GM23248 (cell line): Measurements from ENCODE around the gene AHI1. TPM values are rescaled to one million over a fixed set of nuclear protein-coding genes. Genes with fewer than 3 reads are reported as not detected.

Source experiments
- DNase-seq: peaks from one replicate; pipeline ENCODE4 v3.0.0-alpha.2; 2015
- H2AFZ ChIP-seq: fragments of 200-600 bp; sonication (generic); 2 replicates; pipeline ENCODE4 v1.6.1; 2016; ENCODE audit warnings: antibody characterized with exemption
- H3F3A ChIP-seq: fragments of 200-600 bp; sonication (generic); 2 replicates; pipeline ENCODE4 v1.6.1; 2016; ENCODE audit warnings: mild to moderate bottlenecking, antibody characterized with exemption, mixed run types; ENCODE audit not compliant: insufficient read depth
- H3K27ac ChIP-seq: fragments of 200-600 bp; sonication (generic); 2 replicates; pipeline ENCODE4 v1.5.1; 2016; ENCODE audit warnings: mild to moderate bottlenecking
- H3K27me3 ChIP-seq: fragments of 200-600 bp; sonication (generic); replicated peaks from 2 replicates; pipeline ENCODE4 v1.6.1; 2016; ENCODE audit warnings: mild to moderate bottlenecking; ENCODE audit not compliant: insufficient read depth
- H3K36me3 ChIP-seq: fragments of 200-600 bp; sonication (generic); 2 replicates; pipeline ENCODE4 v1.6.1; 2016; ENCODE audit warnings: low read depth, mild to moderate bottlenecking
- H3K4me1 ChIP-seq: fragments of 200-600 bp; sonication (generic); 2 replicates; pipeline ENCODE4 v1.6.1; 2016; ENCODE audit warnings: mild to moderate bottlenecking; ENCODE audit not compliant: insufficient read depth
- H3K4me2 ChIP-seq: fragments of 200-600 bp; sonication (generic); one replicate; pipeline ENCODE4 v1.6.1; 2016; ENCODE audit warnings: mild to moderate bottlenecking; ENCODE audit not compliant: unreplicated experiment
- H3K4me3 ChIP-seq: fragments of 200-600 bp; sonication (generic); 2 replicates; pipeline ENCODE4 v1.5.1; 2016; ENCODE audit warnings: mild to moderate bottlenecking
- H3K79me2 ChIP-seq: fragments of 200-600 bp; sonication (generic); 2 replicates; pipeline ENCODE4 v1.6.1; 2016; ENCODE audit warnings: mild to moderate bottlenecking; ENCODE audit not compliant: insufficient read depth
- H3K9ac ChIP-seq: fragments of 200-600 bp; sonication (generic); 2 replicates; pipeline ENCODE4 v1.6.1; 2016; ENCODE audit warnings: mild to moderate bottlenecking
- H3K9me2 ChIP-seq: fragments of 200-600 bp; sonication (generic); 2 replicates; pipeline ENCODE4 v1.6.1; 2016; ENCODE audit warnings: mixed run types, mild to moderate bottlenecking, moderate library complexity; ENCODE audit not compliant: insufficient read depth
- H3K9me3 ChIP-seq: fragments of 200-600 bp; sonication (generic); one replicate; pipeline ENCODE4 v1.6.1; 2017; ENCODE audit warnings: low read depth
- H4K20me1 ChIP-seq: fragments of 200-600 bp; sonication (generic); 2 replicates; pipeline ENCODE4 v1.6.0; 2016; ENCODE audit not compliant: insufficient read depth
- EZH2 ChIP-seq: fragments of 200-600 bp; sonication (generic); IDR thresholded peaks from 2 replicates; pipeline ENCODE4 v1.6.1; 2018; ENCODE audit warnings: antibody characterized with exemption, mild to moderate bottlenecking; ENCODE audit not compliant: insufficient read depth, poor library complexity, severe bottlenecking
- EZH2phosphoT487 ChIP-seq: fragments of 200-600 bp; sonication (generic); IDR thresholded peaks from 2 replicates; pipeline ENCODE4 v1.6.1; 2018; ENCODE audit warnings: antibody characterized with exemption, moderate library complexity, mild to moderate bottlenecking, low read depth; ENCODE audit not compliant: insufficient read depth
- WGBS, 2 experiments: methylation state at CpG; one replicate each; pipeline ENCODE4 v1.1.6; 2015 to 2017; ENCODE audit warnings: low lambda C conversion rate in 2 of 2, low coverage in 1 of 2; ENCODE audit errors: missing lambda C conversion rate in 2 of 2; 5-methylcytosine and 5-hydroxymethylcytosine counted together
- in situ Hi-C: fragments of 300-500 bp; cut with MboI; formaldehyde crosslinking; loops from 2 replicates; pipeline ENCODE4 v1.15.0; 2020
- polyA plus RNA-seq: library from polyadenylated mRNA; unstranded; fragments of >200 nt; fragmentation: Nextera tagmentation; extraction: Ambion mirVana; gene quantifications from 2 replicates; pipeline ENCODE4 v1.2.1, GENCODE V29; 2016
- total RNA-seq: library from RNA; depleted of rRNA; stranded (reverse); fragments of >200 nt; shearing (Covaris generic); gene quantifications from 2 replicates; pipeline ENCODE4 v1.2.3, GENCODE V29; 2014

Gene AHI1
- total and polyA plus RNA-seq, 2 experiments from 2014 or later, result 11.1 to 25.9 TPM

GRCh38 chr6:135519348-135519747 lies 21.8 kb upstream of the AHI1 start:
- no peaks in the 10 kb centered on the region for H3F3A ChIP-seq
- TF ChIP-seq EZH2 (no peak), EZH2phosphoT487 (no peak)
- no peak overlapping the region for H3K4me3 ChIP-seq
- H3K27me3 ChIP-seq, result no peaks in the 10 kb centered on the region
- no peak overlapping the region for H3K4me2 ChIP-seq
- no peak overlapping the region for H3K27ac ChIP-seq
- no peaks in the 10 kb centered on the region for H3K9me2 ChIP-seq
- DNase-seq, result no peak
- H3K4me1 ChIP-seq, result 0 out of 2 replicates have a peak, but pooled peaks cover 3% of the 10 kb centered on the region
- no peaks in the 10 kb centered on the region for H3K9me3 ChIP-seq
- no peak overlapping the region for H2AFZ ChIP-seq
- no peaks in the 10 kb centered on the region for H3K79me2 ChIP-seq
- H4K20me1 ChIP-seq, result no peaks in the 10 kb centered on the region
- in situ Hi-C loops, result loop anchor here (25.0 kb wide), 1 partner anchor 1018 kb away; no protein-coding TSS in a partner anchor
- no peaks in the 10 kb centered on the region for H3K36me3 ChIP-seq
- H3K9ac ChIP-seq, result no peak overlapping the region

GRCh38 chr6:135517527-135517926 lies 20.0 kb upstream of the AHI1 start:
- no peak overlapping the region for H2AFZ ChIP-seq
- H3K9me3 ChIP-seq, result no peaks in the 10 kb centered on the region
- no peak overlapping the region for H3K27ac ChIP-seq
- no peaks in the 10 kb centered on the region for H3K79me2 ChIP-seq
- H3K9ac ChIP-seq, result no peak overlapping the region
- H3K9me2 ChIP-seq, result no peaks in the 10 kb centered on the region
- 0 out of 2 replicates have a peak, but pooled peaks cover 3% of the 10 kb centered on the region for H3K4me1 ChIP-seq
- no peak overlapping the region for H3K4me2 ChIP-seq
- H3K27me3 ChIP-seq, result no peaks in the 10 kb centered on the region
- no peak overlapping the region for H3K4me3 ChIP-seq
- DNase-seq, result no peak
- no peaks in the 10 kb centered on the region for H3F3A ChIP-seq
- in situ Hi-C loops, result loop anchor here (25.0 kb wide), 1 partner anchor 1020 kb away; no protein-coding TSS in a partner anchor
- TF ChIP-seq EZH2phosphoT487 (no peak), EZH2 (no peak)
- H4K20me1 ChIP-seq, result no peaks in the 10 kb centered on the region
- no peaks in the 10 kb centered on the region for H3K36me3 ChIP-seq
- 98 to 99% methylated on average over 2 of the region's 2 CpGs for WGBS, 2 experiments

DNA sequence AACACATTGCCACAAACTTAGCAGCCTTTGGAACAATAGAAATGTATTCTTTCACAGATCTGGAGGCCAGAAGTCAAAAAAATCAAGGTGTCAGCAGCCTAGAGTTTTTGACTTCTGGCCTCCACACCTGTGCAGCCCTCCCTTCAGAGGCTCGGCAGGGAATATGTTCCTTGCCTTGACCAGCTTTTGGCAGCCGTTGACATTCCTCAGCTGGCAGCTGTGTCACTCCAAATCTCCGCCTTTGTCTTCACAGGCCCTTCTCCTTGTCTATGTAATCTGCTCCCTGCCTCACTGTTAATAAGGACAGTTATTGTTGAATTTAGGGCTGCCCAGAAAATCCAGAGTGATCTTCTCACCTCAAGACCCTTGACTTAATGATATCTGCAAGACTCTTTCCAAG lies 17.2 kb upstream of the AHI1 start:
- in situ Hi-C loops, result loop anchor here (25.0 kb wide), 1 partner anchor 1023 kb away; no protein-coding TSS in a partner anchor
- no peak overlapping the region for H2AFZ ChIP-seq
- H3K79me2 ChIP-seq, result no peaks in the 10 kb centered on the region
- no peak overlapping the region for H3K4me2 ChIP-seq
- WGBS, 2 experiments, result 68 to 81% methylated on average over 3 of the region's 3 CpGs
- no peak overlapping the region for H3K4me3 ChIP-seq
- TF ChIP-seq EZH2phosphoT487 (no peak), EZH2 (no peak)
- no peak overlapping the region for H3K9ac ChIP-seq
- no peaks in the 10 kb centered on the region for H3F3A ChIP-seq
- no peak overlapping the region for H3K27ac ChIP-seq
- no peaks in the 10 kb centered on the region for H3K9me3 ChIP-seq
- H3K4me1 ChIP-seq, result no peaks in the 10 kb centered on the region
- H3K9me2 ChIP-seq, result no peaks in the 10 kb centered on the region
- no peak for DNase-seq
- no peaks in the 10 kb centered on the region for H3K36me3 ChIP-seq
- H3K27me3 ChIP-seq, result no peaks in the 10 kb centered on the region
- H4K20me1 ChIP-seq, result no peaks in the 10 kb centered on the region

- DNase-seq, result peak; percentile 73
- no peaks in the 10 kb centered on the region for H3K9me3 ChIP-seq
- 72 to 75% methylated on average over 4 of the region's 4 CpGs for WGBS, 2 experiments
- H3K4me3 ChIP-seq, result no peak overlapping the region
- H3K79me2 ChIP-seq, result no peaks in the 10 kb centered on the region
- H3F3A ChIP-seq, result no peaks in the 10 kb centered on the region
- H3K4me1 ChIP-seq, result no peaks in the 10 kb centered on the region
- no peak overlapping the region for H2AFZ ChIP-seq
- no peaks in the 10 kb centered on the region for H3K36me3 ChIP-seq
- no peak overlapping the region for H3K27ac ChIP-seq
- H3K9ac ChIP-seq, result no peak overlapping the region
- in situ Hi-C loops, result loop anchor here (25.0 kb wide), 1 partner anchor 1031 kb away; no protein-coding TSS in a partner anchor
- H3K4me2 ChIP-seq, result no peak overlapping the region
- TF ChIP-seq EZH2, result no peak
- no peak for TF ChIP-seq EZH2phosphoT487
- H3K9me2 ChIP-seq, result no peaks in the 10 kb centered on the region
- no peaks in the 10 kb centered on the region for H3K27me3 ChIP-seq
- H4K20me1 ChIP-seq, result no peaks in the 10 kb centered on the region
Measured at GRCh38 chr6:135506270-135506997, 8.9 kb upstream of the AHI1 start.
